Measurements from ENCODE around the gene CD3E. TPM values are rescaled to one million over a fixed set of nuclear protein-coding genes. Genes with fewer than 3 reads are reported as not detected.
A peak's percentile ranks its signal among the peaks of the same experiment; 100 is the strongest.

CD3E gene
- total and polyA plus RNA-seq, 4 donors, result 4.4 to 5.7 (median 5.2) TPM

- H3K4me1 ChIP-seq (ENCODE audit: control insufficient read depth in 5 of 5, insufficient read depth in 5 of 5, low read length in 5 of 5), result no peaks in the 10 kb centered on the region
- DNase-seq (peak in 2 of 3 donors; percentile 26 to 35), ATAC-seq (ENCODE audit: insufficient read depth, low FRiP score) (no peak)
- H3K9me3 ChIP-seq (ENCODE audit: control insufficient read depth in 4 of 4, insufficient read depth in 3 of 4, low read length in 3 of 4), result no peaks in the 10 kb centered on the region
- H3K27me3 ChIP-seq (ENCODE audit: control insufficient read depth in 3 of 3, insufficient read depth in 3 of 3, low read length in 2 of 3), result peaks cover 0 to 5% (median 0%) of the 10 kb centered on the region in 3 donors
- H3K4me3 ChIP-seq, result no peak overlapping the region
- H3K9ac ChIP-seq (ENCODE audit: insufficient read depth in 1 of 2, low read length in 2 of 2), result no peak overlapping the region
- WGBS, 2 donors, result 9 to 10% methylated on average over 9 of the region's 9 CpGs
- no peak overlapping the region for H3K27ac ChIP-seq (ENCODE audit: low read depth in 1 of 2, low read length in 1 of 2)
- TF ChIP-seq, protein P1, sequence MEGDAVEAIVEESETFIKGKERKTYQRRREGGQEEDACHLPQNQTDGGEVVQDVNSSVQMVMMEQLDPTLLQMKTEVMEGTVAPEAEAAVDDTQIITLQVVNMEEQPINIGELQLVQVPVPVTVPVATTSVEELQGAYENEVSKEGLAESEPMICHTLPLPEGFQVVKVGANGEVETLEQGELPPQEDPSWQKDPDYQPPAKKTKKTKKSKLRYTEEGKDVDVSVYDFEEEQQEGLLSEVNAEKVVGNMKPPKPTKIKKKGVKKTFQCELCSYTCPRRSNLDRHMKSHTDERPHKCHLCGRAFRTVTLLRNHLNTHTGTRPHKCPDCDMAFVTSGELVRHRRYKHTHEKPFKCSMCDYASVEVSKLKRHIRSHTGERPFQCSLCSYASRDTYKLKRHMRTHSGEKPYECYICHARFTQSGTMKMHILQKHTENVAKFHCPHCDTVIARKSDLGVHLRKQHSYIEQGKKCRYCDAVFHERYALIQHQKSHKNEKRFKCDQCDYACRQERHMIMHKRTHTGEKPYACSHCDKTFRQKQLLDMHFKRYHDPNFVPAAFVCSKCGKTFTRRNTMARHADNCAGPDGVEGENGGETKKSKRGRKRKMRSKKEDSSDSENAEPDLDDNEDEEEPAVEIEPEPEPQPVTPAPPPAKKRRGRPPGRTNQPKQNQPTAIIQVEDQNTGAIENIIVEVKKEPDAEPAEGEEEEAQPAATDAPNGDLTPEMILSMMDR (IDR thresholded peaks at IDR 0.05; ENCODE audit: control extremely low read depth, extremely low read depth), result peak; percentile 62
- H3K36me3 ChIP-seq (ENCODE audit: control insufficient read depth in 4 of 4, insufficient read depth in 4 of 4, low read length in 4 of 4), result no peaks in the 10 kb centered on the region
Measured at GRCh38 chr11:118290923-118291322, 13.6 kb upstream of the CD3E start.

GRCh38 chr11:118291477-118292135 is 12.9 kb upstream of the CD3E start:
- no peak overlapping the region for H3K27ac ChIP-seq (ENCODE audit: low read depth in 1 of 2, low read length in 1 of 2)
- peaks cover 0 to 5% (median 0%) of the 10 kb centered on the region in 3 donors for H3K27me3 ChIP-seq (ENCODE audit: control insufficient read depth in 3 of 3, insufficient read depth in 3 of 3, low read length in 2 of 3)
- H3K9ac ChIP-seq (ENCODE audit: insufficient read depth in 1 of 2, low read length in 2 of 2), result no peak overlapping the region
- no peak for ATAC-seq (ENCODE audit: insufficient read depth, low FRiP score)
- DNase-seq, result no peak
- no peaks in the 10 kb centered on the region for H3K4me1 ChIP-seq (ENCODE audit: control insufficient read depth in 5 of 5, insufficient read depth in 5 of 5, low read length in 5 of 5)
- TF ChIP-seq, protein P1 (IDR thresholded peaks at IDR 0.05; ENCODE audit: control extremely low read depth, extremely low read depth), result no peak
- WGBS, 2 donors, result 54 to 60% methylated on average over 9 of the region's 9 CpGs
- no peaks in the 10 kb centered on the region for H3K9me3 ChIP-seq (ENCODE audit: control insufficient read depth in 4 of 4, insufficient read depth in 3 of 4, low read length in 3 of 4)
- no peak overlapping the region for H3K4me3 ChIP-seq
- no peaks in the 10 kb centered on the region for H3K36me3 ChIP-seq (ENCODE audit: control insufficient read depth in 4 of 4, insufficient read depth in 4 of 4, low read length in 4 of 4)

GRCh38 chr11:118294053-118294452 is 10.5 kb upstream of the CD3E start:
- peaks cover 0 to 5% (median 0%) of the 10 kb centered on the region in 3 donors for H3K27me3 ChIP-seq (ENCODE audit: control insufficient read depth in 3 of 3, insufficient read depth in 3 of 3, low read length in 2 of 3)
- 88 to 89% methylated on average over 2 of the region's 2 CpGs for WGBS, 2 donors
- ATAC-seq (ENCODE audit: insufficient read depth, low FRiP score), result no peak
- TF ChIP-seq, protein P1 (IDR thresholded peaks at IDR 0.05; ENCODE audit: control extremely low read depth, extremely low read depth), result no peak
- H3K36me3 ChIP-seq (ENCODE audit: control insufficient read depth in 4 of 4, insufficient read depth in 4 of 4, low read length in 4 of 4), result no peaks in the 10 kb centered on the region
- no peak overlapping the region for H3K4me3 ChIP-seq
- DNase-seq, result no peak
- no peaks in the 10 kb centered on the region for H3K9me3 ChIP-seq (ENCODE audit: control insufficient read depth in 4 of 4, insufficient read depth in 3 of 4, low read length in 3 of 4)
- H3K4me1 ChIP-seq (ENCODE audit: control insufficient read depth in 5 of 5, insufficient read depth in 5 of 5, low read length in 5 of 5), result no peaks in the 10 kb centered on the region
- no peak overlapping the region for H3K27ac ChIP-seq (ENCODE audit: low read depth in 1 of 2, low read length in 1 of 2)
- no peak overlapping the region for H3K9ac ChIP-seq (ENCODE audit: insufficient read depth in 1 of 2, low read length in 2 of 2)

GRCh38 chr11:118295199-118295598 is 9.3 kb upstream of the CD3E start:
- Histone ChIP-seq H3K9ac (ENCODE audit: insufficient read depth in 1 of 2, low read length in 2 of 2) (no peak overlapping the region), H3K4me1 (ENCODE audit: control insufficient read depth in 5 of 5, insufficient read depth in 5 of 5, low read length in 5 of 5) (no peaks in the 10 kb centered on the region), H3K9me3 (ENCODE audit: control insufficient read depth in 4 of 4, insufficient read depth in 3 of 4, low read length in 3 of 4) (no peaks in the 10 kb centered on the region), H3K27me3 (ENCODE audit: control insufficient read depth in 3 of 3, insufficient read depth in 3 of 3, low read length in 2 of 3) (peaks cover 0 to 5% (median 0%) of the 10 kb centered on the region in 3 donors), H3K4me3 (no peak overlapping the region), H3K36me3 (ENCODE audit: control insufficient read depth in 4 of 4, insufficient read depth in 4 of 4, low read length in 4 of 4) (no peaks in the 10 kb centered on the region), H3K27ac (ENCODE audit: low read depth in 1 of 2, low read length in 1 of 2) (no peak overlapping the region)
- ATAC-seq (ENCODE audit: insufficient read depth, low FRiP score) (no peak), DNase-seq (no peak)
- TF ChIP-seq, protein P1 (IDR thresholded peaks at IDR 0.05; ENCODE audit: control extremely low read depth, extremely low read depth), result no peak
- 50 to 84% methylated on average over 5 of the region's 5 CpGs for WGBS, 2 donors

Data from lung (tissue), 12 donors.